ENCODE measurements around the gene CTNNBIP1.

Gene CTNNBIP1

DNA sequence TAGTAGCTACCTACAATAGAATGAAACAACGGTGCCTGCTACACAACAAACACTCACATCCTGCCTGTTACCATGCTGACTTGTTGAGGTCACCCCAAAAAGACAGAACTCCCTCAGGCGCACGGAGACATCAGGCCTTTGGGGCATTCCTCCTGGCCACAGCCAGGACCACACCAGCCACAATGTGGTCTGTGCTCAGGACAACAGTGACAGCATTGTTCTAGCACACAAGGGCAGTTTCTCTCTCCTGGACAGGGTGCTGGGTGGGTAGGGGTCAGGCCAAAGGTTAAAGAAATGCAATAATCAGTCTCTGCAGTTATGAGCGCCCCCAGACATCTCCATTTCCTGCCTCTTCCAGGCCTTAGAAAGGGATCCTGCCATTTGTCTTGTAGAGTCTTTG lies 39.5 kb downstream of the CTNNBIP1 start:
- H3K27ac ChIP-seq (ENCODE audit: low read depth in 2 of 2, low read length in 2 of 2): no peak overlapping the region
- no peaks in the 10 kb centered on the region for H3K9me3 ChIP-seq (ENCODE audit: control insufficient read depth in 2 of 2, low read length in 2 of 2)
- no peaks in the 10 kb centered on the region for H3K27me3 ChIP-seq (ENCODE audit: control insufficient read depth in 2 of 2, insufficient read depth in 2 of 2, low read length in 2 of 2)
- no peak overlapping the region for H3K4me3 ChIP-seq (ENCODE audit: low read length in 2 of 2)
- H3K36me3 ChIP-seq (ENCODE audit: control insufficient read depth in 2 of 2, insufficient read depth in 2 of 2, low read length in 2 of 2): peaks cover 4 to 11% of the 10 kb centered on the region in 2 donors
- H3K9ac ChIP-seq (ENCODE audit: low read depth in 1 of 2, low read length in 2 of 2): no peak overlapping the region
- peaks cover 6 to 10% of the 10 kb centered on the region in 2 donors for H3K4me1 ChIP-seq (ENCODE audit: control insufficient read depth in 2 of 2, insufficient read depth in 2 of 2, low read length in 2 of 2)

DNA sequence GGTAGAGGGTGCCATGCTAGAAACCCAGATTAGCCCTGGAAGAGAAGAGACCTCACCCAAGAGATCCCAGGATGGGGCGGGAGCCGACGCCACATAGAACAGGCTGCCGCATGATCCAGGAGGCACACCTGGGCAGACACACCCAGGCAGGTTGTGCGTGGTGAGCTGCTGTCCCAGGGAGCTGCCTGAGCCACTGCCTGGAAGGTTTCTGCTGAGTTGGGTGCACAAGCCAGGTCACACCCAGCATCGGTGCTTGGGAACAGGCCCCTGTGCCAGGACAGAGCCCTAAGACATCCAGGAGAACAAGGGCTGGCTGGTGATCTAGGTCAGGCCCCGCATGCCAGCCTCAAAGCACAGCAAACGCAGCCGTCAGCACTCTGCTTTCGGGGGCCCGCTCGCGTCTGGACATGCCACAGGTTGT lies 40.2 kb downstream of the CTNNBIP1 start:
- Histone ChIP-seq H3K27ac (ENCODE audit: low read depth in 2 of 2, low read length in 2 of 2) (no peak overlapping the region), H3K4me1 (ENCODE audit: control insufficient read depth in 2 of 2, insufficient read depth in 2 of 2, low read length in 2 of 2) (peaks cover 6% of the 10 kb centered on the region in 2 donors), H3K27me3 (ENCODE audit: control insufficient read depth in 2 of 2, insufficient read depth in 2 of 2, low read length in 2 of 2) (no peaks in the 10 kb centered on the region), H3K9me3 (ENCODE audit: control insufficient read depth in 2 of 2, low read length in 2 of 2) (no peaks in the 10 kb centered on the region), H3K9ac (ENCODE audit: low read depth in 1 of 2, low read length in 2 of 2) (no peak overlapping the region), H3K4me3 (ENCODE audit: low read length in 2 of 2) (no peak overlapping the region), H3K36me3 (ENCODE audit: control insufficient read depth in 2 of 2, insufficient read depth in 2 of 2, low read length in 2 of 2) (peaks cover 4 to 11% of the 10 kb centered on the region in 2 donors)

- H3K27ac ChIP-seq (ENCODE audit: low read depth in 2 of 2, low read length in 2 of 2): no peak overlapping the region
- no peaks in the 10 kb centered on the region for H3K9me3 ChIP-seq (ENCODE audit: control insufficient read depth in 2 of 2, low read length in 2 of 2)
- no peak overlapping the region for H3K9ac ChIP-seq (ENCODE audit: low read depth in 1 of 2, low read length in 2 of 2)
- H3K4me1 ChIP-seq (ENCODE audit: control insufficient read depth in 2 of 2, insufficient read depth in 2 of 2, low read length in 2 of 2): peaks cover 1 to 4% of the 10 kb centered on the region in 2 donors
- no peaks in the 10 kb centered on the region for H3K27me3 ChIP-seq (ENCODE audit: control insufficient read depth in 2 of 2, insufficient read depth in 2 of 2, low read length in 2 of 2)
- H3K4me3 ChIP-seq (ENCODE audit: low read length in 2 of 2): no peak overlapping the region
- H3K36me3 ChIP-seq (ENCODE audit: control insufficient read depth in 2 of 2, insufficient read depth in 2 of 2, low read length in 2 of 2): peaks cover 4 to 11% of the 10 kb centered on the region in 2 donors
Measured at GRCh38 chr1:9868244-9868590, 41.9 kb downstream of the CTNNBIP1 start.

DNA sequence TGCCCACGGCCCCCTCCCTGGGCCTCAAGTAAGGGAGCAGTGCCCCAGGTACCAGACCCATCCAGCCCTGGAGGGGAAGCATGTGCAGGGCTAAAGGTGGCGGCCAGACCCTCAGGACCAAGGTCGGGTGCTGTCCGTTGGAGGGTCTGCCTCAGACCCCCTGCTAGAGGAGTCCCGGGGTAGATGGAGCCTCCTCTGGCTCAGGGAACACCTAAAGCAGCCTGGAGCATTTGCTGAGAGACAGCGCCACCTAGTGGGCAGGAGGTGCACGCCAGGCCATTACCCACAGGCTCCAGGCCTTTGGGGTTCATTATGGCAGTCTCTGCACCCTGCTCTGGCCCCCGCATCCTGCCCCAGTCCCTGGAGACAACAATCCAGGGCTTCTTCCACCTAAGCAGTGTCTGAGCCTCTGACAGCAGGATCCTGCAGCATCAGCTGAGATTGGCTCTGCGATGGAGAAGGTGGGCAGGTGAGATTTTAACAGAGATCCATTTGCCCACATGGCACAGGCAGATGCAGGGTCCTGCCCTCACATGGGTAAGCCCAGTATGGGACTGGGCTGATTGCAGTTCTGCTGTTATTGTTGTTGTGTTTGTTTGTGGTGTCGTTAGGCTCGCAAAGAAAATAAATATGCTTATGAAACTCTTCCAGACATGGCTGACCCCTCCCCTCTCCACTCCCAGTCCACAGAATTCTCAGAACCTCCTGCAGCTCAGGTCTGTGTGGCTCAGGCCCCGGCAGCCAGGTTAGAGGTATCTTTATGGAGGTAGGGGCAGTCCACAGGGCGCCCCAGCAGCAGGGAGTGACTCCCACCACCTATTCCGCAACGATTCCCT lies 42.4 kb downstream of the CTNNBIP1 start:
- no peak overlapping the region for H3K4me3 ChIP-seq (ENCODE audit: low read length in 2 of 2)
- H3K36me3 ChIP-seq (ENCODE audit: control insufficient read depth in 2 of 2, insufficient read depth in 2 of 2, low read length in 2 of 2): peaks cover 4 to 13% of the 10 kb centered on the region in 2 donors

DNA sequence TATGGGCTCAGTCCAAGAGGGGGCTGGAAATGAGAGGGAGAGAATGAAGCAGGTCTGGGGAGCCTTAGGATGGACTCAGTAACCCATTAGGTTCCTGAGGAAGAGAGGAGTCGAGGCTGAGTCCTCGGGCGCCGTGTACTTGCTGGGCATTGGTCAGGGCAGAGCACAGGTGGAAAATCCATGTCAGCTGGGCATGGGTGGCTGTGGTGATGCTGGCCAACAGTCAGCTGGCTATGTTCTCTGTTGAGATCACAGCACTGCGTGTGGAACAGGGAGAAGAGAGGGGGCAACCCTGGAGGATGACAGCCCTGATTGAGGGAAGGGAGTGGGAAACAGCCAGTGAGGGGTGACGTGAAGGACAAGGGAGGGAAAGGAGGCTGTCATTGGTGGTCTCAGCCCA lies 43.2 kb downstream of the CTNNBIP1 start:
- no peak overlapping the region for H3K9ac ChIP-seq (ENCODE audit: low read depth in 1 of 2, low read length in 2 of 2)
- H3K4me1 ChIP-seq (ENCODE audit: control insufficient read depth in 2 of 2, insufficient read depth in 2 of 2, low read length in 2 of 2): no peaks in the 10 kb centered on the region
- no peaks in the 10 kb centered on the region for H3K9me3 ChIP-seq (ENCODE audit: control insufficient read depth in 2 of 2, low read length in 2 of 2)
- H3K27ac ChIP-seq (ENCODE audit: low read depth in 2 of 2, low read length in 2 of 2): no peak overlapping the region
- H3K36me3 ChIP-seq (ENCODE audit: control insufficient read depth in 2 of 2, insufficient read depth in 2 of 2, low read length in 2 of 2): peaks cover 4 to 14% of the 10 kb centered on the region in 2 donors
- no peak overlapping the region for H3K4me3 ChIP-seq (ENCODE audit: low read length in 2 of 2)
- H3K27me3 ChIP-seq (ENCODE audit: control insufficient read depth in 2 of 2, insufficient read depth in 2 of 2, low read length in 2 of 2): no peaks in the 10 kb centered on the region

More for the DNA sequence above, 42.4 kb downstream of the CTNNBIP1 start:
- Histone ChIP-seq H3K9ac (ENCODE audit: low read depth in 1 of 2, low read length in 2 of 2) (no peak overlapping the region), H3K9me3 (ENCODE audit: control insufficient read depth in 2 of 2, low read length in 2 of 2) (no peaks in the 10 kb centered on the region), H3K4me1 (ENCODE audit: control insufficient read depth in 2 of 2, insufficient read depth in 2 of 2, low read length in 2 of 2) (no peaks in the 10 kb centered on the region), H3K27me3 (ENCODE audit: control insufficient read depth in 2 of 2, insufficient read depth in 2 of 2, low read length in 2 of 2) (no peaks in the 10 kb centered on the region), H3K27ac (ENCODE audit: low read depth in 2 of 2, low read length in 2 of 2) (no peak overlapping the region)

DNA sequence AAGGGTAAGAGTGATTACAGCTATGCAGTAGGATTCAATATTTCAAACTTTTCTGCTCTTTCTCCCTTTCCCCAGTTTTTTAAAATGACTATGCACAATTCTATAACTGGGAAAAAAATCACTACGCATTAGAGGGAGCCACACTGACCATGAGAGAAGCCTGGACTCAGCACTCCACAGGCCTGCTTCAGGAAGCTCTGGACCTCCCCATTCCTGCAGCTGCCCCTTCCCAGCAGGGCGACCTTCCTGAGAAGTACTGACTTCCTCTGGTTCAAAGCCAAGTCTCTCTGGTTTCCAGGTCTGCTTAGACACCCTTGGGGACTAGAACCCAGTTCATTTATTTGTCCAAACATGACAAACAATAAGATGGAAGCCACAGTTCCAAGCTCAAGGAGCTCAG lies 44.3 kb downstream of the CTNNBIP1 start:
- Histone ChIP-seq H3K9me3 (ENCODE audit: control insufficient read depth in 2 of 2, low read length in 2 of 2) (no peaks in the 10 kb centered on the region), H3K4me3 (ENCODE audit: low read length in 2 of 2) (no peak overlapping the region), H3K27me3 (ENCODE audit: control insufficient read depth in 2 of 2, insufficient read depth in 2 of 2, low read length in 2 of 2) (no peaks in the 10 kb centered on the region), H3K27ac (ENCODE audit: low read depth in 2 of 2, low read length in 2 of 2) (no peak overlapping the region), H3K4me1 (ENCODE audit: control insufficient read depth in 2 of 2, insufficient read depth in 2 of 2, low read length in 2 of 2) (no peaks in the 10 kb centered on the region), H3K36me3 (ENCODE audit: control insufficient read depth in 2 of 2, insufficient read depth in 2 of 2, low read length in 2 of 2) (peaks cover 0 to 12% of the 10 kb centered on the region in 2 donors), H3K9ac (ENCODE audit: low read depth in 1 of 2, low read length in 2 of 2) (no peak overlapping the region)

GRCh38 chr1:9863371-9863770 lies 46.7 kb downstream of the CTNNBIP1 start:
- Histone ChIP-seq H3K36me3 (ENCODE audit: control insufficient read depth in 2 of 2, insufficient read depth in 2 of 2, low read length in 2 of 2) (peaks cover 0 to 9% of the 10 kb centered on the region in 2 donors), H3K9ac (ENCODE audit: low read depth in 1 of 2, low read length in 2 of 2) (no peak overlapping the region), H3K4me1 (ENCODE audit: control insufficient read depth in 2 of 2, insufficient read depth in 2 of 2, low read length in 2 of 2) (no peaks in the 10 kb centered on the region), H3K9me3 (ENCODE audit: control insufficient read depth in 2 of 2, low read length in 2 of 2) (no peaks in the 10 kb centered on the region), H3K27me3 (ENCODE audit: control insufficient read depth in 2 of 2, insufficient read depth in 2 of 2, low read length in 2 of 2) (no peaks in the 10 kb centered on the region), H3K4me3 (ENCODE audit: low read length in 2 of 2) (no peak overlapping the region), H3K27ac (ENCODE audit: low read depth in 2 of 2, low read length in 2 of 2) (no peak overlapping the region)

DNA sequence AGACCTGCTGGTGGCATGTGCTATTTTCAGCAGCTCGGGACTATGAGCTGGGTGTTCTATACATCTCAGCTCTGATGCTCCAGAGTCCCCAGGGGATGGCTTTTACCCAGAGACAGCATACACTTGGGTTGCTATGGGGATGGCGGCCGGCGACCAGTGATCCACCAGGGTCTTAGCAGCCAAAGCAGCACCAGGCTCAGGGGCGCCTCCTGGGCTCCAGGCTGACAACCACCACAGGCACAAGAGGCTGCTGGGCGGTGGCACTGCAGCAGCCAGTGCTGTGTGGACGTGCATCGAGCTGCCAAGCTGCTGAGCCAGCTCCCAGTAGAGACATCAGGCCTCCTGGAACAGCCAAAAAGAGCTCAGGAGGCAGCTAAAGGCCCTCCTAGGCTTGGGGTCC lies 48.7 kb downstream of the CTNNBIP1 start:
- H3K4me3 ChIP-seq (ENCODE audit: low read length in 2 of 2): no peak overlapping the region
- H3K4me1 ChIP-seq (ENCODE audit: control insufficient read depth in 2 of 2, insufficient read depth in 2 of 2, low read length in 2 of 2): no peaks in the 10 kb centered on the region
- no peak overlapping the region for H3K9ac ChIP-seq (ENCODE audit: low read depth in 1 of 2, low read length in 2 of 2)
- no peaks in the 10 kb centered on the region for H3K27me3 ChIP-seq (ENCODE audit: control insufficient read depth in 2 of 2, insufficient read depth in 2 of 2, low read length in 2 of 2)
- H3K9me3 ChIP-seq (ENCODE audit: control insufficient read depth in 2 of 2, low read length in 2 of 2): no peaks in the 10 kb centered on the region
- H3K27ac ChIP-seq (ENCODE audit: low read depth in 2 of 2, low read length in 2 of 2): no peak overlapping the region
- H3K36me3 ChIP-seq (ENCODE audit: control insufficient read depth in 2 of 2, insufficient read depth in 2 of 2, low read length in 2 of 2): peaks cover 0 to 6% of the 10 kb centered on the region in 2 donors

DNA sequence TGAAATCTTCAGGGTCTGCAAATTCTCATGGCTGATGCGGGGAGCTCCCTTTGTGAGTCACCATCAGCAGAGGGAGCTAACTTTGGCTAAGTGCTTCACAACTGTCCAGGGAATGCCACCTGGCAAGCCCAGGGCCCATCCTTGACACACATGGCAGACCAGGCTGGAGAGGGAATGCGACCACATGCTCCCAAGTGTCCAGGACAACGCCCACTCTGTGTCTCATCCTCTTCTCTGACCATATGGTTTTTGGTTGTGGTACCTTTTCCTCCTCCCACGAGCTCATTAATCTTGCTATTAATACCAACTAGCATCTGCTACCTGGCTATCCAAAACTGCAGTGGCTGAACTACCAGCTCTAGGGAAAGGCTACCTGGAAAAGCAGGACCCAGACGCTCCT lies 49.2 kb downstream of the CTNNBIP1 start:
- no peaks in the 10 kb centered on the region for H3K9me3 ChIP-seq (ENCODE audit: control insufficient read depth in 2 of 2, low read length in 2 of 2)
- H3K4me1 ChIP-seq (ENCODE audit: control insufficient read depth in 2 of 2, insufficient read depth in 2 of 2, low read length in 2 of 2): no peaks in the 10 kb centered on the region
- no peak overlapping the region for H3K27ac ChIP-seq (ENCODE audit: low read depth in 2 of 2, low read length in 2 of 2)
- no peak overlapping the region for H3K4me3 ChIP-seq (ENCODE audit: low read length in 2 of 2)
- H3K36me3 ChIP-seq (ENCODE audit: control insufficient read depth in 2 of 2, insufficient read depth in 2 of 2, low read length in 2 of 2): peaks cover 0 to 4% of the 10 kb centered on the region in 2 donors
- H3K27me3 ChIP-seq (ENCODE audit: control insufficient read depth in 2 of 2, insufficient read depth in 2 of 2, low read length in 2 of 2): no peaks in the 10 kb centered on the region
- H3K9ac ChIP-seq (ENCODE audit: low read depth in 1 of 2, low read length in 2 of 2): no peak overlapping the region

- H3K27me3 ChIP-seq (ENCODE audit: control insufficient read depth in 2 of 2, insufficient read depth in 2 of 2, low read length in 2 of 2): no peaks in the 10 kb centered on the region
- H3K4me3 ChIP-seq (ENCODE audit: low read length in 2 of 2): no peak overlapping the region
- no peaks in the 10 kb centered on the region for H3K4me1 ChIP-seq (ENCODE audit: control insufficient read depth in 2 of 2, insufficient read depth in 2 of 2, low read length in 2 of 2)
- peaks cover 0 to 4% of the 10 kb centered on the region in 2 donors for H3K36me3 ChIP-seq (ENCODE audit: control insufficient read depth in 2 of 2, insufficient read depth in 2 of 2, low read length in 2 of 2)
- H3K9ac ChIP-seq (ENCODE audit: low read depth in 1 of 2, low read length in 2 of 2): peak overlapping the region in 1 of 2 donors; percentile 6
- H3K27ac ChIP-seq (ENCODE audit: low read depth in 2 of 2, low read length in 2 of 2): no peak overlapping the region
- no peaks in the 10 kb centered on the region for H3K9me3 ChIP-seq (ENCODE audit: control insufficient read depth in 2 of 2, low read length in 2 of 2)
Measured at GRCh38 chr1:9859281-9860014, 50.6 kb downstream of the CTNNBIP1 start.
